Endothelial cell of umbilical vein (primary cell): Measurements from ENCODE around the gene MAPK4. TPM values are rescaled to one million over a fixed set of nuclear protein-coding genes. Genes with fewer than 3 reads are reported as not detected.

Source experiments
- BruUV-seq: library from RNA; stranded (reverse); fragments of 400-500 nt; replicated peaks from 2 replicates; lab custom pipeline; 2021; lab: Mats Ljungman, UMichigan
- CTCF ChIA-PET: fragments of 300-600, 350-600 bp; sonication (Branson Sonifier 250); formaldehyde crosslinking; loops from one replicate; lab custom pipeline; 2021; ENCODE audit warnings: antibody characterized with exemption, inconsistent platforms; lab: Charles Lee
- POLR2A ChIA-PET: fragments of 300-600, 350-600 bp; sonication (Branson Sonifier 250); formaldehyde crosslinking; loops from one replicate; lab custom pipeline; 2021; ENCODE audit warnings: antibody characterized with exemption, inconsistent platforms; lab: Charles Lee
- DNase-seq: peaks from one replicate; pipeline ENCODE4 v3.0.0-alpha.2; 2011; ENCODE audit warnings: low read depth, low spot score
- FAIRE-seq: peaks from 2 replicates; lab custom pipeline; 2011; peaks lifted over from hg19 to GRCh38; lab: Jason Lieb, UNC
- H2AFZ ChIP-seq: 2 replicates; pipeline ENCODE4 v1.6.0; 2012; ENCODE audit warnings: low read depth, low read length, control low read depth, inconsistent platforms
- H3K27ac ChIP-seq: 2 replicates; pipeline ENCODE4 v1.5.1; 2011; ENCODE audit warnings: low read depth, mild to moderate bottlenecking, control low read depth, low read length, moderate library complexity; ENCODE audit not compliant: insufficient read depth
- H3K27me3 ChIP-seq, 2 experiments: 2 replicates each; pipeline versions ENCODE4 v1.6.0 to v1.6.1; 2011; ENCODE audit warnings: low read length in 2 of 2, mixed read lengths in 1 of 2; ENCODE audit not compliant: control insufficient read depth in 2 of 2, insufficient read depth in 2 of 2
- H3K36me3 ChIP-seq, 2 experiments: 2 replicates in 1 of 2; 3 replicates in 1 of 2; pipeline ENCODE4 v1.5.1; 2011; ENCODE audit warnings: low read length in 2 of 2, mild to moderate bottlenecking in 1 of 2, moderate library complexity in 1 of 2; ENCODE audit not compliant: control insufficient read depth in 2 of 2, insufficient read depth in 2 of 2; ENCODE audit errors: extremely low read depth in 1 of 2
- H3K4me1 ChIP-seq: 3 replicates; pipeline ENCODE4 v1.5.1; 2011; ENCODE audit warnings: mild to moderate bottlenecking, low read length; ENCODE audit not compliant: control insufficient read depth, insufficient read depth; ENCODE audit errors: extremely low read depth
- H3K4me2 ChIP-seq: 2 replicates; pipeline ENCODE4 v1.6.1; 2011; ENCODE audit warnings: low read length, control low read depth, mixed read lengths; ENCODE audit not compliant: insufficient read depth
- H3K4me3 ChIP-seq, 3 experiments: fragments of 200-600 bp in 1 of 3; sonication (generic), shearing (Covaris generic) in 1 of 3; replicated peaks in 1 of 3; 2 replicates each; pipeline ENCODE4 v1.5.1; 2011 to 2016; ENCODE audit warnings: control low read depth in 3 of 3, low read length in 3 of 3, mild to moderate bottlenecking in 2 of 3, inconsistent platforms in 1 of 3, low read depth in 1 of 3, moderate library complexity in 1 of 3; ENCODE audit not compliant: insufficient read depth in 1 of 3
- H3K79me2 ChIP-seq: 2 replicates; pipeline ENCODE4 v1.6.0; 2012; ENCODE audit warnings: low read length, inconsistent platforms; ENCODE audit not compliant: control insufficient read depth, insufficient read depth
- H3K9ac ChIP-seq: replicated peaks from 2 replicates; pipeline ENCODE3; 2011; ENCODE audit warnings: low read length, control low read depth; ENCODE audit not compliant: insufficient read depth; ENCODE audit errors: extremely low read depth
- H3K9me1 ChIP-seq: replicated peaks from 3 replicates; pipeline ENCODE4 v1.6.0; 2011; ENCODE audit warnings: mild to moderate bottlenecking, low read length; ENCODE audit not compliant: control insufficient read depth, insufficient read depth; ENCODE audit errors: extremely low read depth
- H3K9me3 ChIP-seq: replicated peaks from 2 replicates; pipeline ENCODE4 v1.5.1; 2012; ENCODE audit warnings: low read length, inconsistent platforms; ENCODE audit not compliant: control insufficient read depth, insufficient read depth
- H4K20me1 ChIP-seq: replicated peaks from 2 replicates; pipeline ENCODE3; 2011; ENCODE audit warnings: mild to moderate bottlenecking, low read length; ENCODE audit not compliant: control insufficient read depth, insufficient read depth; ENCODE audit errors: extremely low read depth
- CTCF ChIP-seq, 2 donors: IDR thresholded peaks; 1 replicate in 1 of 2; 2 replicates in 1 of 2; pipeline ENCODE4 v1.5.1; 2011; ENCODE audit warnings: low read length in 2 of 2, mild to moderate bottlenecking in 2 of 2, moderate library complexity in 2 of 2, control low read depth in 1 of 2, inconsistent platforms in 1 of 2, low read depth in 1 of 2; ENCODE audit not compliant: insufficient read depth in 1 of 2; ENCODE audit errors: extremely low read depth in 1 of 2
- EZH2 ChIP-seq: IDR thresholded peaks from 2 replicates; pipeline ENCODE4 v1.6.1; 2012; ENCODE audit warnings: borderline replicate concordance, low read depth, mild to moderate bottlenecking, moderate library complexity, low read length, inconsistent platforms; ENCODE audit not compliant: severe bottlenecking
- FOS ChIP-seq: IDR thresholded peaks from 2 replicates; pipeline ENCODE4 v1.6.1; 2011; ENCODE audit warnings: mild to moderate bottlenecking, low read length, moderate library complexity, borderline replicate concordance; ENCODE audit not compliant: insufficient read depth
- GATA2 ChIP-seq: IDR thresholded peaks from 2 replicates; pipeline ENCODE4 v1.7.0; 2011; ENCODE audit warnings: low read depth, mild to moderate bottlenecking, moderate library complexity, mixed read lengths, low read length; ENCODE audit not compliant: insufficient read length, insufficient read depth
- JUN ChIP-seq: IDR thresholded peaks from 2 replicates; pipeline ENCODE4 v1.6.1; 2011; ENCODE audit warnings: borderline replicate concordance, low read depth; ENCODE audit not compliant: insufficient read length, insufficient read depth
- MAX ChIP-seq: IDR thresholded peaks from 2 replicates; pipeline ENCODE4 v1.6.1; 2011; ENCODE audit not compliant: insufficient read depth, insufficient read length
- MYC ChIP-seq: IDR thresholded peaks from one replicate; pipeline ENCODE4 v1.6.1; 2011; ENCODE audit warnings: mild to moderate bottlenecking, low read depth, low read length
- POLR2A ChIP-seq: IDR thresholded peaks from 2 replicates; pipeline ENCODE4 v1.6.1; 2012; ENCODE audit warnings: low read depth, mild to moderate bottlenecking, control low read depth, low read length
- POLR2AphosphoS5 ChIP-seq: IDR thresholded peaks from 2 replicates; pipeline ENCODE4 v1.6.1; 2012; ENCODE audit warnings: low read depth, mild to moderate bottlenecking, control low read depth, low read length, moderate library complexity; ENCODE audit not compliant: insufficient read depth
- dilution Hi-C: fragments of 300-500 bp; cut with MboI; formaldehyde crosslinking; loops from one replicate; pipeline ENCODE4 v1.15.0; 2019; ENCODE audit warnings: low sequenced_read_pairs; ENCODE audit not compliant: extremely low pct_ligation_motif_present
- intact Hi-C: fragments of 100-400 bp; cut with micrococcal nuclease; formaldehyde crosslinking; loops from one replicate; pipeline ENCODE4 v1.10.0; 2022
- polyA plus RNA-seq, 4 experiments: library from polyadenylated mRNA; depleted of rRNA in 3 of 4; stranded (reverse) in 3 of 4; unstranded in 1 of 4; fragments of >200 nt; gene quantifications; 2 replicates each; pipeline versions ENCODE4 v1.2.1 to v1.2.3, GENCODE V29; 2011 to 2012; ENCODE audit warnings: missing spikeins in 1 of 4
- total RNA-seq: library from RNA; stranded (reverse); gene quantifications from 2 replicates; pipeline ENCODE4 v1.2.3, GENCODE V29; 2021

The MAPK4 gene
- total and polyA plus RNA-seq, 2 donors (not counting 3 experiments of a cell fraction or from before 2014, with no cell fraction given): not detected

- H3K9me1 ChIP-seq: no peaks in the 10 kb centered on the region
- BruUV-seq: no TSS peak
- no peak for FAIRE-seq
- no peak overlapping the region for H2AFZ ChIP-seq
- no peaks in the 10 kb centered on the region for H4K20me1 ChIP-seq
- H3K4me1 ChIP-seq: peaks cover 3% of the 10 kb centered on the region
- H3K36me3 ChIP-seq: no peaks in the 10 kb centered on the region
- dilution Hi-C loops (no loop called here), intact Hi-C loops (no loop called here)
- POLR2A ChIA-PET: no interaction called here
- no peak for DNase-seq
- CTCF ChIA-PET: no interaction called here
- no peak overlapping the region for H3K27ac ChIP-seq
- TF ChIP-seq MAX (no peak), CTCF (IDR thresholded peaks at IDR 0.05; ENCODE audit: extremely low read depth in 1 of 2, insufficient read depth in 1 of 2, low read depth in 1 of 2, low read length in 2 of 2) (no peak), FOS (no peak), POLR2A (no peak), POLR2AphosphoS5 (no peak), GATA2 (no peak), JUN (no peak), EZH2 (no peak), MYC (no peak)
- no peak overlapping the region for H3K4me3 ChIP-seq
- no peaks in the 10 kb centered on the region for H3K9me3 ChIP-seq
- no peak overlapping the region for H3K4me2 ChIP-seq
- no peaks in the 10 kb centered on the region for H3K79me2 ChIP-seq
- H3K27me3 ChIP-seq: peaks cover 33 to 34% of the 10 kb centered on the region in 2 experiments
- H3K9ac ChIP-seq: no peak overlapping the region
Measured at GRCh38 chr18:50558157-50558556, 1.7 kb upstream of the MAPK4 start.
